B cell (primary cell): ENCODE results near the gene NKX6-2. TPM values are rescaled to one million over a fixed set of nuclear protein-coding genes. Genes with fewer than 3 reads are reported as not detected.
A peak's percentile ranks its signal among the peaks of the same experiment; 100 is the strongest.

Source experiments
- ATAC-seq: fragments of 200-7000 bp; cut with Tn5 transposase; one replicate; pipeline ENCODE4 v1.10.0; 2021; ENCODE audit warnings: low read depth, mild to moderate bottlenecking, moderate number of reproducible peaks, moderate library complexity
- CTCF ChIA-PET: fragments of 350-600 bp; sonication (Branson Sonifier 250); formaldehyde crosslinking; loops from one replicate; lab custom pipeline; 2021; ENCODE audit warnings: antibody characterized with exemption, inconsistent platforms; lab: Charles Lee
- POLR2A ChIA-PET: fragments of 350-600 bp; sonication (Branson Sonifier 250); formaldehyde crosslinking; loops from one replicate; lab custom pipeline; 2021; ENCODE audit warnings: antibody characterized with exemption; lab: Charles Lee
- DNase-seq: peaks from one replicate; pipeline ENCODE4 v3.0.0; 2013
- H2AFZ ChIP-seq: 2 replicates; pipeline ENCODE4 v1.6.1; 2012; ENCODE audit warnings: mild to moderate bottlenecking, low read depth, low read length; ENCODE audit not compliant: insufficient read depth, poor library complexity, severe bottlenecking
- H3K27ac ChIP-seq, 2 donors: 1 replicate in 1 of 2; 2 replicates in 1 of 2; pipeline ENCODE4 v1.5.1; 2012 to 2013; ENCODE audit warnings: low read length in 2 of 2, mild to moderate bottlenecking in 2 of 2, moderate library complexity in 1 of 2
- H3K27me3 ChIP-seq, 4 experiments: fragments of 200-600 bp in 1 of 4; sonication (generic) in 1 of 4; replicated peaks in 1 of 4; 1 replicate in 2 of 4; 2 replicates in 2 of 4; pipeline versions ENCODE4 v1.6.1 to v1.7.0; 2013 to 2016; ENCODE audit warnings: low read length in 3 of 4, mild to moderate bottlenecking in 2 of 4, mixed read lengths in 1 of 4, moderate library complexity in 1 of 4; ENCODE audit not compliant: insufficient read depth in 4 of 4, control insufficient read depth in 3 of 4; ENCODE audit errors: control extremely low read depth in 1 of 4
- H3K36me3 ChIP-seq, 2 experiments: replicated peaks in 1 of 2; 1 replicate in 1 of 2; 2 replicates in 1 of 2; pipeline versions ENCODE4 v1.6.1 to v1.7.1; 2013; ENCODE audit warnings: low read length in 1 of 2; ENCODE audit not compliant: insufficient read depth in 2 of 2, control insufficient read depth in 1 of 2; ENCODE audit errors: control extremely low read depth in 1 of 2, extremely low read depth in 1 of 2
- H3K4me1 ChIP-seq, 2 donors: fragments of 200-600 bp in 1 of 2; sonication (generic) in 1 of 2; 1 replicate in 1 of 2; 2 replicates in 1 of 2; pipeline versions ENCODE4 v1.5.1 to v1.6.1; 2013 to 2017; ENCODE audit warnings: low read length in 2 of 2; ENCODE audit not compliant: control insufficient read depth in 2 of 2, insufficient read depth in 2 of 2
- H3K4me2 ChIP-seq: replicated peaks from 2 replicates; pipeline ENCODE3; 2012; ENCODE audit warnings: mild to moderate bottlenecking, low read depth, low read length; ENCODE audit not compliant: poor library complexity, severe bottlenecking
- H3K4me3 ChIP-seq, 5 experiments: fragments of 200-600 bp in 1 of 5; sonication (generic) in 1 of 5; 1 replicate in 3 of 5; 2 replicates in 2 of 5; pipeline versions ENCODE4 v1.5.1 to v1.7.0; 2011 to 2016; ENCODE audit warnings: low read length in 4 of 5, mild to moderate bottlenecking in 4 of 5, low read depth in 2 of 5, control low read depth in 1 of 5, moderate library complexity in 1 of 5; ENCODE audit not compliant: insufficient read depth in 1 of 5; ENCODE audit errors: control extremely low read depth in 1 of 5, extremely low read depth in 1 of 5
- H3K79me2 ChIP-seq: fragments of 200-600 bp; sonication (generic); one replicate; pipeline ENCODE4 v1.6.0; 2016; ENCODE audit warnings: low read length; ENCODE audit not compliant: control insufficient read depth, insufficient read depth
- H3K9ac ChIP-seq: fragments of 200-600 bp; sonication (generic); 2 replicates; pipeline ENCODE4 v1.6.1; 2017; ENCODE audit warnings: mild to moderate bottlenecking, low read length, moderate library complexity
- H3K9me3 ChIP-seq, 3 donors: one replicate each; pipeline versions ENCODE4 v1.6.1 to v1.7.1; 2013; ENCODE audit warnings: low read length in 2 of 3; ENCODE audit not compliant: control insufficient read depth in 2 of 3, insufficient read depth in 1 of 3; ENCODE audit errors: control extremely low read depth in 1 of 3
- H4K20me1 ChIP-seq: 2 replicates; pipeline ENCODE4 v1.6.0; 2012; ENCODE audit warnings: mild to moderate bottlenecking, low read length; ENCODE audit not compliant: insufficient read depth, control insufficient read depth, poor library complexity, severe bottlenecking
- H3K27ac Mint-ChIP-seq: one replicate; pipeline ENCODE4 v1.8.0; 2021; ENCODE audit warnings: mixed read lengths
- H3K27me3 Mint-ChIP-seq: one replicate; pipeline ENCODE4 v1.8.0; 2021; ENCODE audit warnings: mixed read lengths
- H3K4me1 Mint-ChIP-seq: one replicate; pipeline ENCODE4 v1.8.0; 2021; ENCODE audit warnings: mixed read lengths
- H3K4me3 Mint-ChIP-seq: one replicate; pipeline ENCODE4 v1.8.0; 2021; ENCODE audit warnings: mixed read lengths
- H3K9me3 Mint-ChIP-seq: one replicate; pipeline ENCODE4 v1.8.0; 2022; ENCODE audit warnings: mixed read lengths; ENCODE audit not compliant: insufficient read depth
- CTCF ChIP-seq: fragments of 200-600 bp; IDR thresholded peaks from one replicate; pipeline ENCODE4 v1.8.0; 2022; ENCODE audit warnings: antibody characterized with exemption, mild to moderate bottlenecking
- EZH2 ChIP-seq: IDR thresholded peaks from 2 replicates; pipeline ENCODE4 v1.6.1; 2012; ENCODE audit warnings: borderline replicate concordance, low read depth, mild to moderate bottlenecking, moderate library complexity, low read length; ENCODE audit not compliant: insufficient read depth, poor library complexity, severe bottlenecking
- WGBS: methylation state at CpG from one replicate; pipeline ENCODE4 v1.1.5; 2013; ENCODE audit warnings: missing lambda C conversion rate; ENCODE audit not compliant: insufficient coverage; 5-methylcytosine and 5-hydroxymethylcytosine counted together
- intact Hi-C: fragments of 100-400 bp; cut with micrococcal nuclease; formaldehyde crosslinking; loops from one replicate; pipeline ENCODE4 v1.10.0; 2022
- polyA plus RNA-seq: library from polyadenylated mRNA; depleted of rRNA; stranded (reverse); fragments of >200 nt; gene quantifications from 2 replicates; pipeline ENCODE4 v1.2.3, GENCODE V29; 2012
- total RNA-seq, 2 donors: library from RNA; stranded (reverse); fragments of 120-200 nt in 1 of 2; gene quantifications; 1 replicate in 1 of 2; 2 replicates in 1 of 2; pipeline versions ENCODE4 v1.2.3 to v1.2.4, GENCODE V29; 2013 to 2022

Gene NKX6-2
- total and polyA plus RNA-seq, 2 donors (not counting 1 experiment from before 2014, with no cell fraction given) = not detected

GRCh38 chr10:132783165-132783939 is 2.6 kb downstream of the NKX6-2 start:
- peaks cover 12% of the 10 kb centered on the region for H3K27me3 Mint-ChIP-seq
- POLR2A ChIA-PET = no interaction called here
- Histone ChIP-seq H3K4me2 (no peak overlapping the region), H3K4me3 (no peak overlapping the region), H4K20me1 (peaks cover 6% of the 10 kb centered on the region), H2AFZ (no peak overlapping the region), H3K27me3 (peaks cover 0 to 21% (median 3%) of the 10 kb centered on the region in 4 experiments), H3K9ac (no peak overlapping the region), H3K9me3 (peaks cover 0 to 33% (median 0%) of the 10 kb centered on the region in 3 donors), H3K27ac (no peak overlapping the region), H3K79me2 (no peaks in the 10 kb centered on the region), H3K36me3 (peaks cover 0 to 15% of the 10 kb centered on the region in 2 experiments), H3K4me1 (peaks cover 3 to 25% of the 10 kb centered on the region in 2 donors)
- ATAC-seq = no peak
- CTCF ChIA-PET = no interaction called here
- TF ChIP-seq EZH2 = no peak
- no peak for TF ChIP-seq CTCF
- no peak overlapping the region for H3K27ac Mint-ChIP-seq
- WGBS = 93% methylated on average over 24 of the region's 30 CpGs
- DNase-seq = no peak
- peak overlapping the region; percentile 59 for H3K4me3 Mint-ChIP-seq
- H3K4me1 Mint-ChIP-seq = peaks cover 9% of the 10 kb centered on the region
- H3K9me3 Mint-ChIP-seq = no peaks in the 10 kb centered on the region
- intact Hi-C loops = no loop called here

- Histone ChIP-seq H3K9me3 (peaks cover 0 to 33% (median 0%) of the 10 kb centered on the region in 3 donors), H4K20me1 (peaks cover 11% of the 10 kb centered on the region), H3K27me3 (peaks cover 0 to 13% (median 3%) of the 10 kb centered on the region in 4 experiments), H3K36me3 (peaks cover 0 to 24% of the 10 kb centered on the region in 2 experiments), H3K27ac (no peak overlapping the region), H3K4me1 (peaks cover 3 to 16% of the 10 kb centered on the region in 2 donors), H3K4me2 (no peak overlapping the region), H3K9ac (no peak overlapping the region), H2AFZ (no peak overlapping the region), H3K4me3 (no peak overlapping the region), H3K79me2 (no peaks in the 10 kb centered on the region)
- Mint-ChIP-seq H3K27ac (no peak overlapping the region), H3K9me3 (no peaks in the 10 kb centered on the region), H3K27me3 (peaks cover 12% of the 10 kb centered on the region), H3K4me1 (peaks cover 9% of the 10 kb centered on the region), H3K4me3 (no peak overlapping the region)
- TF ChIP-seq EZH2 (no peak), CTCF (no peak)
- intact Hi-C loops = no loop called here
- 98% methylated on average over 20 of the region's 20 CpGs for WGBS
- no peak for DNase-seq
- POLR2A ChIA-PET = no interaction called here
- ATAC-seq = no peak
- CTCF ChIA-PET = no interaction called here
Observed at GRCh38 chr10:132781556-132781955, 4.4 kb downstream of the NKX6-2 start.
